SKM-1 treated with dmso at 0.1 percent for 144 hours (cell line): Measurements from ENCODE around the gene KRT35.

ENCODE experiments used
- DNase-seq: peaks from one replicate; lab custom pipeline; 2025; ENCODE audit not compliant: unreplicated experiment; lab: John Stamatoyannopoulos, UW

Gene KRT35

GRCh38 chr17:41512546-41513167 lies 31.7 kb upstream of the KRT35 start:
- DNase-seq: peak; percentile 29

DNA sequence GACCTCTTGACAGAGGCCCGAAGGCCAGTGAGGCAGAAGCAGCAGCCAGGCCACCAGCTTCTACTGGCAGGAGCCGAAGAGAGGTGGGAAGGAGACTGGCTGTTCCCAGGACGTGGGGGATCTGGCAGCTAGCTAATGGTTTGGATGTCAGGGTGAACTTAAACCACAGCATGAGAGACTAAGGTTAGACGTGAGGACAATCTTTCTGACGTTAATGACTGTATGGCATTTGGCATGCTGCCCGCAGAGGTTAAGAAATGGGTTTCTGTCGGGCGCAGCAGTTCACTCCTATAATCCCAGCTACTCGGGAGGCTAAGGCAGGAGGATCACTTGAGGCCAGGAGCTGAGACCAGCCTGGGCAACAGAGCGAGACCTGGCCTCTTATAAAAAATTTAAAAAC lies 30.8 kb upstream of the KRT35 start:
- DNase-seq: no peak

- DNase-seq: no peak
Measured at GRCh38 chr17:41511116-41511515, 30.2 kb upstream of the KRT35 start.

DNA sequence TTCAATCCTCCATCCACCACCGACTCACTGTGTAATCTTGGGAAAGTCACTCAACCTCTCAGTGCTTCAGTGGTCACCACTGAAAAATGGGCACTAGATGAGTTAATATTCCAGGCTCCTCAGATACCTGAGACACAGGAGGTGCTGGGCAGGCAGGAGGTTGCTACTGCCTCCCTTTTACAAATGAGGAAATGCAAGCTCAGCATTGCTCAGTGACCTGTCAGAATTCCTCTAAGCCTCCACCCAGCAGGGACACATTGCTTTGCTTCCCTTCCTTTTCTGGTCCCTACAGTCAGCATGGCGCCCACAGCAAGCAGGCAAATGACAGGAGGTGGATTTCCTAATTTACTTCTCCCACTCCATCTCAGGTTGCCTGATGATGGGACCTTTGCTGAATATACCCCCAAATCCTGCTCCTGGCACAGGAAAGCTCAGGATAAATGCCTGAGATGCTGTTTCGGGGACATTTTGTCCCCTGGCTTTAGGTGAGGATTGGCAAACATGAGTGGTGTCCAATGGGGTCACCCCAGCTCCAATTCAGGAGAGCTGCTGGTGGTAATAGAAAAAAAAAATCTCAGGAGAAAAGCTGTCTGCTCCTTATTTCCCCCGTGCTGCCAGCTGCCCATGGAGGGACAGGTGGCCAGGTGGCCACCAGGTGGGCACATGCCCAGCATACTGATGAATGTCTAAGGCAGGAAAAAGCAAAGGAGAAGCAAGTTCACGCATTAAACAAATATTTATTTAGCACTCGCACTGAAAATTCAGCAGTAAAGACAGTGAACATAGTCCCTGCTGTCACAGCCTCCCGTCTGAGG lies 29.5 kb upstream of the KRT35 start:
- no peak for DNase-seq

- no peak for DNase-seq
Measured at GRCh38 chr17:41507315-41507880, 26.4 kb upstream of the KRT35 start.

DNA sequence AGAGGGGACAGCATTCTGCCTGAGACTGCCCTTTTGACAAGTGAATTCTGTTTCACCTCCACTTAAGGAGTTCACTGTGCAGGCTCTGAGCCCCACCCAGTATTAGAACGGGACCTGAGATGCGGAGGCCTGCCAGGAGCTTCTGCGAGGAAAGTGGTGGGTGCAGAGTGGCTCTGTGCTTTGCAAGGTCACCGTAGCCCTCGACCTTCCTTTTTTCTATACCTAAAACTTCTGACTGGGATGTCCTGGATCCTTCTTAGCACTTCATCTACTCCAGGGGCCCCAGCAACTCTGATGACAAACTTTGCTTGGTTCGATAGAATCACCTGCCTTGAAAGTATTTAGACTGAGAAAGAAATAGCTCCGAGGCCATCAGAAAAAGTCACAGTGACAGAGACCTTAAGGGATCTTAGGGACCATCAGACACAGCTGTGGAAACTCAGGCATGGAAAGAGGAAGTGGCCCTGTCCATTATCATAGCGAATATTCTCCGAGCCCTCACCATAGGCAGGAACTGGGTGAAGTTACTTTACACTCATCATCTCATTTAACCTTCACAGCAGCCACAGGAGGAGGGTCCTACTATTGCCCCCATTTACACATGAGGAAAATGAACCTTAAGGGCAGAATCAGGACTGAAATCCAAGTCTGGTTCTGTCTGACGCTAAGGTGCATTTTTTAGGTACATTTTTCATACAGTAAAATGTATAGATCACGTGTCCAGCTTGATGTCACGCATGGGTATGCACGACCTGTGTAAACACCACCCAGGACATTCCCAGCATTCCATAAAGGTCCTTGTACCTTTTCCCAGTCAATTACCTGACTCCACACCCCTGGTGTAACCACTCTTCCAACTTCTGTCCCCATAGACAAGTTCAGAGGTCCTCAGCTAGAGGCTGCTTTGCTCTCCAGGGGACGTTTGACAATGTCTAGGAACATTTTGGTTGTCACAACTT lies 25.1 kb upstream of the KRT35 start:
- DNase-seq: peak; percentile 66

GRCh38 chr17:41505007-41505808 lies 24.3 kb upstream of the KRT35 start, which contains the start of gene KRT13:
KRT13 (minus strand) TSS chr17:41505612; CDS start chr17:41505550, 62 bp downstream.
- no peak for DNase-seq

DNA sequence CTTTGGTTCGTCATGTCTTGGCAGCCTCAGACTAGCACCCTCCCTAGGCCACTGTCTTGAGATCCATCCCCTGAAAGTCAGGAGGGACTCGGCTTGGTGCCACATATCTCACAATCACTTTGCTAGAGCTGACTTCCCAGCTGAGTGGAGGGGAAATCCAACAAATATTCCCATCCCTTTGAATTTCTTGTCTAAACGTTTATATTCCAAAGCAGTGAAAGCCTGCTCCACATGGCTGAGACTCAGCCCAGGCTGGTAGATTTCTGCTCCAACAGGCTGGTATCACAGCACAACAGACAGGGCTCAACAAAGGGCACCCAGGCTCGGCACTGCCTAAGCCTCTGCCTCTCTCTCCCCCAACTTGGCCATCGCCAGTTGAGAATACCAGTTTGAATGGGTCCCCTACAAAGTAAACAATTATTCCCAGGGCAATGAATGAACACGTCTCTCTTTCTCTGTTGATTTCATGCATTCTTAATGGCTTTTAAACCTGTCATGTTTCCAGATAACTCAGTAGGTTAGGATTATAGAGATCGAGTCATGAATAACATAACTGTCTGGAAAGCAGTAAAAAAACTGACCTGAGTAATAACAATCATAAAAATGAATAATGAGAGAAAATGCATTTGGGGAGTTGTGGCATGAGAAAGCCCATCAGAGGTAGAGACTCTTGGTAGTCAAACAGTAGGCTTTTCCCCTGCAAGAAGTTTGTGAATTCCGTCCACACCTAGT lies 23.5 kb upstream of the KRT35 start:
- no peak for DNase-seq

GRCh38 chr17:41503202-41503601 lies 22.3 kb upstream of the KRT35 start:
- no peak for DNase-seq

GRCh38 chr17:41500131-41500911 lies 19.4 kb upstream of the KRT35 start:
- peak; percentile 43 for DNase-seq

- DNase-seq: no peak
Measured at GRCh38 chr17:41499714-41500113, 18.8 kb upstream of the KRT35 start.

DNA sequence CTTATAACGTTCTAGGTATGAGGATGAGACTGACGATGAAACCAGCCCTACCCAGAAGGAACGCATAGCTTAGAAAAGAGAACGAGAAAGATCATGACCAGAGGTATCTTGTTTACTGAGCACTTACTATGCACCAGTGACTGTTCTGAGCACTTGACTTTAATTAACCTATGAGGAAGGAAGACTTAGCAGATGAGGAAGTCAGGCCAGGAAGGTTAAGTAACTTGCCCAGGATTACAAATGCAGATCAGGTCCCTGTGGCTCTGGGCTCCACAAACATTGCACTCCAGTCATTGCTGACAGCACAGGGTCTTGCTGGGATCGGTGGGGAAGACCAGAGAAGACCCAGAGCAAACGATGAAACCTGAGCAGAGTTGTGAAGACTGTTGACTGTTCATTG lies 17.3 kb upstream of the KRT35 start:
- DNase-seq: peak; percentile 94

DNA sequence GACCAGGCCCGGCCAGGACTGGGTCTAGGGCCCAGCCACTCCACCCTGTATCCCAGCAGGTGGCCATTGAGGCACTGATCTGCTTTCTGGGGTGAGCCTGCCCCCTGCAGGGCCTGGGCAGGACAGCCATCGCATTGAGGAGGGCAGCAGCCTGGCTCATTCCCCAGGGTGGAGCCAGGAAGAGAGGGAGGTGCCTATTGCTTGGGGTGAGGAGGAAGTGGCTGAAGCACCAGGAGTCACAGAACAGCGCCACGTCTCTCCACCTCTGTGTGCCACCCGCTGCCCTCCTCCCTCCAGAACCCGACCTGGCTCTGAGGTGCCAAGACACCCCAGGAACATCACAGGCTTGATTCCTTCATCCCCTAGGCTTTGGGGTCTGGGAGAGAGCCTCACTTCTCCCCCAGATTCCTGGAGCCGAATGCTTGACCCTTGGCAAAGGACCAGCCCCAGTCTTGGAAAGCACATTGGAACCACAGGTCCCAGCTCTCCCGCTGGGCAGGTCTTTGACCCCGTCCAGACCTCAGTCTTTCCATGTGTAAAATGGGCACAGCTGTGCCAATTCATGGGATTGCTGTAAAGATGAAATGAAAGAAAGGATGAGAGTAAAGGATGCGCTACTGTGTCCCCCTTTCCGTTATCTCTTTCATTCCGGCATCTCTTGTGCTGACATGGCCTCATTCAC lies 16.0 kb upstream of the KRT35 start:
- peak; percentile 97 for DNase-seq

GRCh38 chr17:41494524-41494923 lies 13.6 kb upstream of the KRT35 start:
- no peak for DNase-seq

GRCh38 chr17:41492771-41493170 lies 11.8 kb upstream of the KRT35 start:
- DNase-seq: peak; percentile 87

GRCh38 chr17:41492351-41492750 lies 11.4 kb upstream of the KRT35 start:
- DNase-seq: no peak

GRCh38 chr17:41491476-41491875 lies 10.5 kb upstream of the KRT35 start:
- DNase-seq: no peak
